WTC11 (cell line): ENCODE measurements around the gene WDR54. TPM values are rescaled to one million over a fixed set of nuclear protein-coding genes. Genes with fewer than 3 reads are reported as not detected.

ENCODE experiments used
- ATAC-seq: fragments of 200-7000 bp; cut with Tn5 transposase; 2 replicates; pipeline ENCODE4 v1.10.0; 2021; ENCODE audit warnings: mild to moderate bottlenecking, moderate library complexity
- CTCF ChIA-PET: fragments of 300-600 bp; sonication (Branson Sonifier 250); formaldehyde crosslinking; loops from one replicate; lab custom pipeline; 2021; ENCODE audit warnings: antibody characterized with exemption; lab: Charles Lee
- POLR2A ChIA-PET: fragments of 350-600 bp; sonication (Branson Sonifier 250); formaldehyde crosslinking; loops from one replicate; lab custom pipeline; 2021; ENCODE audit warnings: antibody characterized with exemption; lab: Charles Lee
- DNase-seq: peaks from one replicate; pipeline ENCODE4 v3.0.0; 2021; ENCODE audit warnings: low spot score
- H3K27ac Mint-ChIP-seq: 2 replicates; pipeline ENCODE4 v1.8.0; 2021; ENCODE audit warnings: mixed read lengths
- H3K27me3 Mint-ChIP-seq: 2 replicates; pipeline ENCODE4 v1.8.0; 2021; ENCODE audit warnings: low read depth, mild to moderate bottlenecking, moderate library complexity, mixed read lengths
- H3K36me3 Mint-ChIP-seq: 2 replicates; pipeline ENCODE4 v1.8.0; 2021; ENCODE audit warnings: mixed read lengths
- H3K4me1 Mint-ChIP-seq: 2 replicates; pipeline ENCODE4 v1.8.0; 2022; ENCODE audit warnings: mixed read lengths
- H3K4me3 Mint-ChIP-seq: 2 replicates; pipeline ENCODE4 v1.8.0; 2021; ENCODE audit warnings: mild to moderate bottlenecking, moderate library complexity, mixed read lengths
- H3K9me3 Mint-ChIP-seq: 2 replicates; pipeline ENCODE4 v1.8.0; 2021; ENCODE audit warnings: mixed read lengths
- AFF4 ChIP-seq: sonication (generic); formaldehyde crosslinking; IDR thresholded peaks from 2 replicates; pipeline ENCODE4 v1.8.1; 2023; ENCODE audit warnings: mild to moderate bottlenecking, missing genetic modification reagents, borderline replicate concordance
- CDX4 ChIP-seq: fragments of 250-450 bp; sonication (Bioruptor Pico); IDR thresholded peaks from 2 replicates; pipeline ENCODE4 v1.9.0; 2021; ENCODE audit warnings: moderate library complexity, mild to moderate bottlenecking, inconsistent platforms, borderline replicate concordance
- CTCF ChIP-seq: fragments of 200-600 bp; IDR thresholded peaks from 2 replicates; pipeline ENCODE4 v1.8.0; 2022; ENCODE audit warnings: antibody characterized with exemption
- ELF4 ChIP-seq: sonication (generic); formaldehyde crosslinking; IDR thresholded peaks from 2 replicates; pipeline ENCODE4 v1.8.1; 2022; ENCODE audit warnings: low read depth, mild to moderate bottlenecking, moderate library complexity, missing genetic modification reagents
- ESRRA ChIP-seq: sonication (generic); formaldehyde crosslinking; IDR thresholded peaks from 2 replicates; pipeline ENCODE4 v1.8.1; 2022; ENCODE audit warnings: mild to moderate bottlenecking, missing genetic modification reagents, borderline replicate concordance
- FOXP1 ChIP-seq: sonication (generic); formaldehyde crosslinking; IDR thresholded peaks from 2 replicates; pipeline ENCODE4 v1.8.0; 2022; ENCODE audit warnings: missing genetic modification reagents, mild to moderate bottlenecking, moderate library complexity, borderline replicate concordance
- FOXP4 ChIP-seq: sonication (generic); formaldehyde crosslinking; IDR thresholded peaks from 2 replicates; pipeline ENCODE4 v1.8.0; 2022; ENCODE audit warnings: mild to moderate bottlenecking, missing genetic modification reagents
- GABPB1 ChIP-seq: sonication (generic); formaldehyde crosslinking; IDR thresholded peaks from 2 replicates; pipeline ENCODE4 v1.8.1; 2023; ENCODE audit warnings: mild to moderate bottlenecking, missing genetic modification reagents
- HMGXB4 ChIP-seq: sonication (generic); formaldehyde crosslinking; IDR thresholded peaks from 2 replicates; pipeline ENCODE4 v1.8.1; 2023; ENCODE audit warnings: mild to moderate bottlenecking, moderate library complexity, missing genetic modification reagents
- MXD4 ChIP-seq: fragments of 250-450 bp; sonication (Bioruptor Pico); IDR thresholded peaks from 2 replicates; pipeline ENCODE4 v1.8.0; 2021; ENCODE audit warnings: mild to moderate bottlenecking, moderate library complexity, borderline replicate concordance
- TP53 ChIP-seq: sonication (generic); formaldehyde crosslinking; IDR thresholded peaks from 2 replicates; pipeline ENCODE4 v1.8.1; 2023; ENCODE audit warnings: mild to moderate bottlenecking, missing genetic modification reagents
- ZNF138 ChIP-seq: sonication (generic); formaldehyde crosslinking; conservative IDR thresholded peaks from 2 replicates; pipeline ENCODE4 v1.8.1; 2022; ENCODE audit warnings: mild to moderate bottlenecking, moderate library complexity, missing genetic modification reagents
- ZNF263 ChIP-seq: sonication (generic); formaldehyde crosslinking; IDR thresholded peaks from 2 replicates; pipeline ENCODE4 v1.8.1; 2022; ENCODE audit warnings: low read depth, mild to moderate bottlenecking, moderate library complexity, missing genetic modification reagents
- ZNF281 ChIP-seq: sonication (generic); formaldehyde crosslinking; IDR thresholded peaks from 2 replicates; pipeline ENCODE4 v1.8.0; 2023; ENCODE audit warnings: mild to moderate bottlenecking, missing genetic modification reagents
- ZNF317 ChIP-seq: sonication (generic); formaldehyde crosslinking; IDR thresholded peaks from 2 replicates; pipeline ENCODE4 v1.8.1; 2023; ENCODE audit warnings: low read depth, mild to moderate bottlenecking, moderate library complexity, missing genetic modification reagents, borderline replicate concordance
- ZNF416 ChIP-seq: fragments of 250-450 bp; sonication (Bioruptor Pico); IDR thresholded peaks from 2 replicates; pipeline ENCODE4 v1.9.0; 2021; ENCODE audit warnings: mild to moderate bottlenecking, inconsistent platforms
- ZNF512 ChIP-seq: sonication (generic); formaldehyde crosslinking; IDR thresholded peaks from 2 replicates; pipeline ENCODE4 v1.8.1; 2022; ENCODE audit warnings: missing genetic modification reagents, borderline replicate concordance
- total RNA-seq: library from RNA; stranded (reverse); gene quantifications from 3 replicates; pipeline ENCODE4 v1.2.3, GENCODE V29; 2021

The WDR54 gene
- total RNA-seq, 1 experiment from 2014 or later = 55.2 TPM

- CTCF ChIA-PET = interaction anchor here (1.1 to 3.1 kb wide), 6 partner anchors 14 to 65 kb away, joined by 3 to 18 read pairs (median 4); partner anchors contain the start of genes CCDC142 and TTC31
- H3K27ac Mint-ChIP-seq = peak overlapping the region; percentile 81
- no peaks in the 10 kb centered on the region for H3K27me3 Mint-ChIP-seq
- DNase-seq = no peak
- TF ChIP-seq ZNF138 (CRISPR knock-in tag) = no peak
- 0 out of 2 replicates have a peak, but pooled peaks have one; percentile 42 for TF ChIP-seq AFF4 (CRISPR knock-in tag)
- TF ChIP-seq, all 79 proteins: peak for 1
- Mint-ChIP-seq H3K4me1 (peaks cover 39% of the 10 kb centered on the region), H3K4me3 (peak overlapping the region; percentile 96), H3K36me3 (peaks cover 5% of the 10 kb centered on the region; the same call in 1 of the 2 replicates), H3K9me3 (no peaks in the 10 kb centered on the region)
- peak; percentile 3 for ATAC-seq
- POLR2A ChIA-PET = interaction anchor here (0.7 to 2.5 kb wide), 8 partner anchors 11 to 98 kb away, joined by 3 to 10 read pairs (median 5); partner anchors contain the start of genes AUP1, HTRA2 and MRPL53
These were observed 35.6 kb downstream of the WDR54 start for GRCh38 chr2:74457129-74457548.

- no peaks in the 10 kb centered on the region for H3K9me3 Mint-ChIP-seq
- peaks cover 36% of the 10 kb centered on the region for H3K4me1 Mint-ChIP-seq
- POLR2A ChIA-PET = interaction anchor here (0.6 to 2.7 kb wide), 13 partner anchors 10 to 98 kb away, joined by 3 to 29 read pairs (median 6); partner anchors contain the start of genes AUP1, HTRA2, LBX2 and MRPL53
- CTCF ChIA-PET = interaction anchor here (1.0 to 3.1 kb wide), 14 partner anchors 14 to 123 kb away, joined by 3 to 18 read pairs (median 4); partner anchors contain the start of genes CCDC142 and MRPL53
- peaks cover 7% of the 10 kb centered on the region; the same call in 1 of the 2 replicates for H3K36me3 Mint-ChIP-seq
- peak overlapping the region; percentile 98 for H3K27ac Mint-ChIP-seq
- H3K27me3 Mint-ChIP-seq = no peaks in the 10 kb centered on the region
- DNase-seq (peak; percentile 81), ATAC-seq (peak; percentile 33)
- H3K4me3 Mint-ChIP-seq = peak overlapping the region; percentile 96
- TF ChIP-seq ELF4 (CRISPR knock-in tag) = no peak
- peak; percentile 53 for TF ChIP-seq FOXP1
- TF ChIP-seq ESRRA (CRISPR knock-in tag) = no peak
- TF ChIP-seq MXD4 (CRISPR knock-in tag) = no peak
- TF ChIP-seq GABPB1 (CRISPR knock-in tag) = no peak
- TF ChIP-seq ZNF512 (CRISPR knock-in tag) = no peak
- 0 out of 2 replicates have a peak, but pooled peaks have one; percentile 26 for TF ChIP-seq HMGXB4 (CRISPR knock-in tag)
- TF ChIP-seq ZNF263 (CRISPR knock-in tag) = no peak
- TF ChIP-seq ZNF416 (CRISPR knock-in tag) = 0 out of 2 replicates have a peak, but pooled peaks have one; percentile 35
- TF ChIP-seq ZNF281 (CRISPR knock-in tag) = 0 out of 2 replicates have a peak, but pooled peaks have one; percentile 24
- TF ChIP-seq FOXP4 (CRISPR knock-in tag) = no peak
- no peak for TF ChIP-seq CTCF
- TF ChIP-seq ZNF317 (CRISPR knock-in tag) = no peak
- TF ChIP-seq CDX4 (CRISPR knock-in tag) = no peak
- TF ChIP-seq TP53 (CRISPR knock-in tag) = no peak
These were observed 36.1 kb downstream of the WDR54 start for GRCh38 chr2:74457549-74458131.
